ENCODE measurements around the gene CLASP2. TPM values are rescaled to one million over a fixed set of nuclear protein-coding genes. Genes with fewer than 3 reads are reported as not detected.

The CLASP2 gene
- total RNA-seq, 1 donor from 2014 or later: 85.8 TPM

- H3K4me3 Mint-ChIP-seq: no peak overlapping the region
- ChIA-PET POLR2A (no interaction called here), CTCF (no interaction called here)
- H3K27me3 Mint-ChIP-seq: no peaks in the 10 kb centered on the region
- TF ChIP-seq CTCF (IDR thresholded peaks at IDR 0.05): no peak
- H3K36me3 Mint-ChIP-seq (ENCODE audit: low read depth): peaks cover 40% of the 10 kb centered on the region
- no peak for DNase-seq
- H3K27ac Mint-ChIP-seq: no peak overlapping the region
- ATAC-seq (ENCODE audit: low read depth): no peak
- no peaks in the 10 kb centered on the region for H3K9me3 Mint-ChIP-seq
- H3K4me1 Mint-ChIP-seq: peaks cover 6% of the 10 kb centered on the region
- intact Hi-C loops (cut with micrococcal nuclease): loop anchor here (5.0 kb wide), 1 partner anchor 135 kb away; the partner anchor contains the start of gene UBP1
Measured at GRCh38 chr3:33577588-33577987, 140.5 kb downstream of the CLASP2 start.

GRCh38 chr3:33577173-33577572 is 140.9 kb downstream of the CLASP2 start:
- DNase-seq (no peak), ATAC-seq (ENCODE audit: low read depth) (no peak)
- peaks cover 38% of the 10 kb centered on the region for H3K36me3 Mint-ChIP-seq (ENCODE audit: low read depth)
- no peak for TF ChIP-seq CTCF (IDR thresholded peaks at IDR 0.05)
- ChIA-PET POLR2A (no interaction called here), CTCF (no interaction called here)
- no peaks in the 10 kb centered on the region for H3K27me3 Mint-ChIP-seq
- intact Hi-C loops (cut with micrococcal nuclease): loop anchor here (5.0 kb wide), 1 partner anchor 135 kb away; the partner anchor contains the start of gene UBP1
- no peaks in the 10 kb centered on the region for H3K9me3 Mint-ChIP-seq
- no peak overlapping the region for H3K4me3 Mint-ChIP-seq
- no peak overlapping the region for H3K27ac Mint-ChIP-seq
- H3K4me1 Mint-ChIP-seq: peaks cover 6% of the 10 kb centered on the region

GRCh38 chr3:33575311-33575710 is 142.7 kb downstream of the CLASP2 start:
- CTCF ChIA-PET: no interaction called here
- Mint-ChIP-seq H3K9me3 (no peaks in the 10 kb centered on the region), H3K36me3 (ENCODE audit: low read depth) (peaks cover 39% of the 10 kb centered on the region)

GRCh38 chr3:33557829-33558228 is 160.2 kb downstream of the CLASP2 start:
- Mint-ChIP-seq H3K36me3 (ENCODE audit: low read depth) (peaks cover 45% of the 10 kb centered on the region), H3K9me3 (no peaks in the 10 kb centered on the region), H3K4me3 (no peak overlapping the region), H3K27me3 (no peaks in the 10 kb centered on the region), H3K27ac (no peak overlapping the region), H3K4me1 (no peaks in the 10 kb centered on the region)
- ChIA-PET POLR2A (no interaction called here), CTCF (no interaction called here)
- no peak for ATAC-seq (ENCODE audit: low read depth)
- intact Hi-C loops (cut with micrococcal nuclease): no loop called here
- no peak for DNase-seq
- TF ChIP-seq CTCF (IDR thresholded peaks at IDR 0.05): no peak

More at GRCh38 chr3:33575311-33575710, 142.7 kb downstream of the CLASP2 start:
- POLR2A ChIA-PET: no interaction called here
- no peak for DNase-seq
- Mint-ChIP-seq H3K27ac (no peak overlapping the region), H3K27me3 (no peaks in the 10 kb centered on the region), H3K4me1 (peaks cover 6% of the 10 kb centered on the region), H3K4me3 (no peak overlapping the region)
- intact Hi-C loops (cut with micrococcal nuclease): loop anchor here (5.0 kb wide), 1 partner anchor 133 kb away; the partner anchor contains the start of gene UBP1
- TF ChIP-seq CTCF (IDR thresholded peaks at IDR 0.05): no peak
- no peak for ATAC-seq (ENCODE audit: low read depth)

GRCh38 chr3:33557279-33557678 is 160.8 kb downstream of the CLASP2 start:
- CTCF ChIA-PET: no interaction called here
- Mint-ChIP-seq H3K27ac (no peak overlapping the region), H3K9me3 (no peaks in the 10 kb centered on the region), H3K4me3 (no peak overlapping the region), H3K4me1 (no peaks in the 10 kb centered on the region), H3K27me3 (no peaks in the 10 kb centered on the region), H3K36me3 (ENCODE audit: low read depth) (peaks cover 48% of the 10 kb centered on the region)
- ATAC-seq (ENCODE audit: low read depth) (no peak), DNase-seq (no peak)
- TF ChIP-seq CTCF (IDR thresholded peaks at IDR 0.05): no peak
- intact Hi-C loops (cut with micrococcal nuclease): no loop called here
- POLR2A ChIA-PET: no interaction called here

Measured in activated B cell treated with CpG ODN at 0.5 μM for 24 hours (primary cell).